ENCODE data around the gene CACHD1.

DNA sequence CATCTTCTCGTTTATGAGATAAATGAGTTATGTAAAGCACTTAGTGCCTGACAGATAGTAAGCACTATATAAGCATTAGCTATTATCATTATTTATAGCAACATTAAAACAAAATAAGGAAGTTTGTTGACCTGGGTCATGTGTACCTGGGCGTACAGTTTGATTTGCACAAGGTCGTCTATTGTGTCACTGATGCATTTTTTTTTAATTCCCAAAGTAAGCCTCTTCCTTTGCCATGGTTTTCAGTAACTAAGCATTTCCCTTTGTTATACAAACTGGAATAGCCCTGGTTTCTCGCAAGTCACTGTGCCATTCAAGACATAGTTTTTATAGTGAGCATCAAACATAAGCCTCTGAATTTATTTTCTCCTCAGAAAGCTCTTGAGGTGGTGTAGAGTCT, 72.2 kb downstream of the CACHD1 start:
- TF ChIP-seq CTCF (IDR thresholded peaks at IDR 0.05; ENCODE audit: insufficient read depth, low read length) (no peak), POLR2AphosphoS5 (IDR thresholded peaks at IDR 0.05; ENCODE audit: low read depth) (no peak), GABPA (IDR thresholded peaks at IDR 0.05; ENCODE audit: low read depth) (no peak)

Data from HL-60 (cell line).